ENCODE data around the gene ULK1. TPM values are rescaled to one million over a fixed set of nuclear protein-coding genes. Genes with fewer than 3 reads are reported as not detected.
A peak's percentile ranks its signal among the peaks of the same experiment; 100 is the strongest.

Gene ULK1
- total RNA-seq, 1 experiment from 2014 or later = 15.7 TPM

DNA sequence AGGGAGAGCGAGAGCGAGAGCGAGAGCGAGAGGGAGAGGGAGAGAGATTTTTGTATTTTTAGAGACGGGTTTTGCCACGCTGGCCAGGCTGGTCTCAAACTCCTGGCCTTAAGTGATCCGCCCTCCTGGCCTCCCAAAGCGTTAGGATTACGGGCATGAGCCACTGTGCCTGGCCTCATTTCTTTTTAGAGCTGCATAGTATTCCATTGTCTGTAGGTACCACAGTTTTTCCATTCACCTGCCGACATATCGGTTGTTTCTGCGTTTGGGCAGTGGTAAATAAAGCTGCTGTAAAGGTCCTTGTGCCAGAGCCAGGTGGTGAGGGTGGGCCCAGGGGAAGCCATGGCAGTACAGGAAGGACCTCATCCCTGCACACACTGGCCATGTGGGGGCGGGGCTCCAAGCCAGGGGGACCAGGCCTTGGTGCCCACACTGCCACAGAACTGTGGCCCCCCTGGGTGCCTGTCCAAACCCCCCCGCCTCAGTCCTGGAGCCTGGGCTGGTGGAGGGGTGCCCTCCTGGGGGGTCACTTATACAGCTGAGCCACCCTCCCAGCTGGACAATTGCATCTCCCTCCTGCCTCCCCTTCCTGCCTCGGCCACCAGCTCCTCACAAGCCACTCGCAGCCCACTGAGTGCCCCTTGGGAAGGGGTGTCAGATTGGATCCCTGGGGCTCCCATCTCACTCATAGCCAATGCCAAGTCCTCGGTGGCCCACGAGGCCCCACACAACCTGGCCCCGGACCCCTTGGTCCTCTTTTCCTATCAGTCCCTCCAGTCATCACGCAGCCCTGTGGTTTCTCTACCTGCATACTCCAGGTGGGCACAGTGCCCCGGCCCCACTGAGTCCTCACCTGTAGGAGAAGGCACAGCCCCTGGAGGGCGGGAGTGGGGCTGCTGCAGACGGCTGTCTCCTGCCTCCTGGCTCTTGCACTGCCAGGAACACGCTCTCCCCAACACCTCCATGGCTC is 33.0 kb downstream of the ULK1 start:
- no peak overlapping the region for H3K27ac ChIP-seq (ENCODE audit: low read length)
- H3K27me3 ChIP-seq (ENCODE audit: low read length) = no peaks in the 10 kb centered on the region
- H3K4me3 ChIP-seq (ENCODE audit: low read length) = no peak overlapping the region
- CTCF ChIA-PET = interaction anchor here (0.5 to 0.6 kb wide), 2 partner anchors 53 to 537 kb away, joined by 3 to 5 read pairs; no protein-coding TSS in a partner anchor
- H3K79me2 ChIP-seq (ENCODE audit: low read length) = peaks cover 34% of the 10 kb centered on the region
- ATAC-seq (no peak), DNase-seq (no peak)
- H3K9ac ChIP-seq (ENCODE audit: low read length) = no peak overlapping the region
- peaks cover 14% of the 10 kb centered on the region for H3K4me1 ChIP-seq (ENCODE audit: insufficient read depth, low read length)
- intact Hi-C loops (cut with micrococcal nuclease) = loop anchor here (2.0 to 5.0 kb wide), 3 partner anchors 21 to 95 kb away; partner anchors contain the start of gene EP400
- peaks cover 11% of the 10 kb centered on the region for H3K36me3 ChIP-seq (ENCODE audit: low read depth, low read length)
- no peaks in the 10 kb centered on the region for H3K9me3 ChIP-seq (ENCODE audit: low read length)
- TF ChIP-seq EZH2 (IDR thresholded peaks at IDR 0.05; ENCODE audit: low read length, unreplicated experiment) (no peak), EZH2phosphoT487 (IDR thresholded peaks at IDR 0.05; ENCODE audit: borderline replicate concordance, low read length) (no peak)
- TF ChIP-seq, protein P1, sequence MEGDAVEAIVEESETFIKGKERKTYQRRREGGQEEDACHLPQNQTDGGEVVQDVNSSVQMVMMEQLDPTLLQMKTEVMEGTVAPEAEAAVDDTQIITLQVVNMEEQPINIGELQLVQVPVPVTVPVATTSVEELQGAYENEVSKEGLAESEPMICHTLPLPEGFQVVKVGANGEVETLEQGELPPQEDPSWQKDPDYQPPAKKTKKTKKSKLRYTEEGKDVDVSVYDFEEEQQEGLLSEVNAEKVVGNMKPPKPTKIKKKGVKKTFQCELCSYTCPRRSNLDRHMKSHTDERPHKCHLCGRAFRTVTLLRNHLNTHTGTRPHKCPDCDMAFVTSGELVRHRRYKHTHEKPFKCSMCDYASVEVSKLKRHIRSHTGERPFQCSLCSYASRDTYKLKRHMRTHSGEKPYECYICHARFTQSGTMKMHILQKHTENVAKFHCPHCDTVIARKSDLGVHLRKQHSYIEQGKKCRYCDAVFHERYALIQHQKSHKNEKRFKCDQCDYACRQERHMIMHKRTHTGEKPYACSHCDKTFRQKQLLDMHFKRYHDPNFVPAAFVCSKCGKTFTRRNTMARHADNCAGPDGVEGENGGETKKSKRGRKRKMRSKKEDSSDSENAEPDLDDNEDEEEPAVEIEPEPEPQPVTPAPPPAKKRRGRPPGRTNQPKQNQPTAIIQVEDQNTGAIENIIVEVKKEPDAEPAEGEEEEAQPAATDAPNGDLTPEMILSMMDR (conservative IDR thresholded peaks at IDR 0.05; ENCODE audit: low read depth, low read length) = no peak
- peak overlapping the region; percentile 99 for H3K4me2 ChIP-seq (ENCODE audit: low read length)
- POLR2A ChIA-PET (ENCODE audit: unreplicated experiment) = interaction anchor here (0.7 kb wide), 1 partner anchor 48 kb away, joined by 12 read pairs; no protein-coding TSS in a partner anchor
- H4K20me1 ChIP-seq (ENCODE audit: low read length) = peaks cover 8% of the 10 kb centered on the region; the same call in 1 of the 2 replicates
- BruUV-seq (replicated peaks) = no TSS peak
- H3F3A ChIP-seq (ENCODE audit: low read length, unreplicated experiment) = peaks cover 5% of the 10 kb centered on the region
- no peak overlapping the region for H2AFZ ChIP-seq (ENCODE audit: low read length)
- no peaks in the 10 kb centered on the region for H3K9me2 ChIP-seq (replicated peaks; ENCODE audit: low read length)

DNA sequence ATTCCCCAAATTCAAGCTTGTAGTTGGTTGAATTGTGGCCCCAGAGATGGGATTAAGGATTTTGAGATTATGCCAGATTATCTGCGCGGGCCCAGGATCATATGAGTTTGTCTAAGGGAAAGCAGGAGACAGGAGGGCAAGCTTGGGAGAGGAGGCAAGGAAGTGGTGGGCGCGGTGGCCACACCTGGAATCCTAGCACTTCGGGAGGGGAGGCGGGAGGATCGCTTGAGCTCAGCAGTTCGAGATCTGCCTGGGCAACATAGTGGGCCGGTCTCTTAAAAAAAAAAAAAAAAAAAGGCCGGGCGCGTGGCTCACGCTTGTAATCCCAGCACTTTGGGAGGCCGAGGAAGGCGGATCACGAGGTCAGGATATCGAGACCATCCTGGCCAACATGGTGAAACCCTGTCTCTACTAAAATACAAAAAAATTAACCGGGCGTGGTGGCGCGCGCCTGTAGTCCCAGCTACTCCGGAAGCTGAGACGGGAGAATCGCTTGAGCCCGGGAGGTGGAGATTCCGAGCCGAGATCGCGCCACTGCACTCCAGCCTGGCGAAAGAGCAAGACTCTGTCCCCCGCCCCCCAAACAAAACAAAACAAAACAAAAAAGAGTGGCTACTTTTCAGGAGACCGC is 33.8 kb downstream of the ULK1 start:
- intact Hi-C loops (cut with micrococcal nuclease) = loop anchor here (2.0 to 5.0 kb wide), 3 partner anchors 21 to 96 kb away; partner anchors contain the start of gene EP400
- CTCF ChIA-PET = interaction anchor here (0.6 to 0.7 kb wide), 2 partner anchors 73 to 538 kb away, joined by 5 to 7 read pairs; no protein-coding TSS in a partner anchor
- peaks cover 8% of the 10 kb centered on the region; the same call in 1 of the 2 replicates for H4K20me1 ChIP-seq (ENCODE audit: low read length)

More for the DNA sequence above, 33.8 kb downstream of the ULK1 start:
- Histone ChIP-seq H2AFZ (ENCODE audit: low read length) (peak overlapping the region; percentile 97), H3K4me3 (ENCODE audit: low read length) (peak overlapping the region; percentile 90), H3K36me3 (ENCODE audit: low read depth, low read length) (peaks cover 19% of the 10 kb centered on the region), H3K4me2 (ENCODE audit: low read length) (peak overlapping the region; percentile 99), H3K79me2 (ENCODE audit: low read length) (peaks cover 40% of the 10 kb centered on the region), H3K27me3 (ENCODE audit: low read length) (no peaks in the 10 kb centered on the region), H3K27ac (ENCODE audit: low read length) (no peak overlapping the region), H3K9me3 (ENCODE audit: low read length) (no peaks in the 10 kb centered on the region), H3K9me2 (replicated peaks; ENCODE audit: low read length) (no peaks in the 10 kb centered on the region), H3K9ac (ENCODE audit: low read length) (peak overlapping the region; percentile 100), H3K4me1 (ENCODE audit: insufficient read depth, low read length) (peaks cover 14% of the 10 kb centered on the region), H3F3A (ENCODE audit: low read length, unreplicated experiment) (peaks cover 5% of the 10 kb centered on the region)
- BruUV-seq (replicated peaks) = TSS peak; percentile 79
- peak; percentile 22 for ATAC-seq
- TF ChIP-seq EZH2phosphoT487 (IDR thresholded peaks at IDR 0.05; ENCODE audit: borderline replicate concordance, low read length) (no peak), EZH2 (IDR thresholded peaks at IDR 0.05; ENCODE audit: low read length, unreplicated experiment) (no peak)
- TF ChIP-seq, protein P1 (conservative IDR thresholded peaks at IDR 0.05; ENCODE audit: low read depth, low read length) = no peak
- POLR2A ChIA-PET (ENCODE audit: unreplicated experiment) = interaction anchor here (0.7 kb wide), 2 partner anchors 48 to 69 kb away, joined by 5 to 12 read pairs; no protein-coding TSS in a partner anchor
- DNase-seq = peak; percentile 17

Data from PC-3 (cell line).